GM21367 (cell line): Measurements from ENCODE around the gene MICAL2.

ENCODE experiments used
- ATAC-seq: cut with Tn5 transposase; IDR thresholded peaks from one replicate; pipeline ENCODE4 v1.9.1; 2021; ENCODE audit not compliant: unreplicated experiment

The MICAL2 gene

GRCh38 chr11:12240677-12241076 lies 130.3 kb downstream of the MICAL2 start:
- no peak for ATAC-seq

DNA sequence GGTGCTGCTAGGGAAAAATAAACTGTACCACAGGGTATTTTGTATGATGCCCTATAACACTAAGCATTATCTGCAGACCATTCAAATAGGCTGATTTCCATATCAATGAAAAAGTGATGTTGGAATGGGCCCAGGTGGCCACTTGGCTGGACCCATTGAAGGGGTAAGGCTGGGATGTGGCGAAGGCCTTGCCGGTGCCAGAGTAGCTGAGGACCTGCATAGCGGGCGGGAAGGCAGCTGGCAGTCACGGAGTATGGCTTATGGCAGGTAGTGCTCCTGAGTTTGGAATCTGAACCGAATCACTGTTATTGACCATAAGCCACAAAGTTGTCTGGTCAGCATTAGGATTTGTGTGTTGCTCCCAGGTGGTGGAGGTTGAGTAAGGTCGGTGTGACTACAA lies 131.0 kb downstream of the MICAL2 start:
- no peak for ATAC-seq

- no peak for ATAC-seq
Measured at GRCh38 chr11:12241971-12242672, 131.7 kb downstream of the MICAL2 start.

DNA sequence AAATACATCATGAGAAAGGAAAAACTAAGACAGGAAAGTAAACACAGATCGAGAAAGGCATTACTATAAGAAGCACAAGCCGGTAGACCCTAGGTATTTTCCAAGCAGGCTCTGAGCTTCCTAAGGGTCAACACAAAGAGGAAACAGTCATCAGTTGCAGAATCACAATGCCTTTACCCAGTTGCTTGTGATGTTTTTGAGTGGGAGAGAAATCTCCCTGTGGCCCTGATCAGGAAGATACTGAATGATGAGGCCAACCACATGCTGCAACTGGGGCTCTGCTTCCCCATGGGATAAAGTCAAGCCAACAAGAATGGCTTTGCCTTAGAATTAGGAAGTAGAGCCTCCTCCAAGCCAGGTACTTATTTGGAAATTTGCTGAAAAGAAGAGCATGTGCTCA lies 132.6 kb downstream of the MICAL2 start:
- ATAC-seq = no peak

- no peak for ATAC-seq
Measured at GRCh38 chr11:12243486-12243885, 133.1 kb downstream of the MICAL2 start.

DNA sequence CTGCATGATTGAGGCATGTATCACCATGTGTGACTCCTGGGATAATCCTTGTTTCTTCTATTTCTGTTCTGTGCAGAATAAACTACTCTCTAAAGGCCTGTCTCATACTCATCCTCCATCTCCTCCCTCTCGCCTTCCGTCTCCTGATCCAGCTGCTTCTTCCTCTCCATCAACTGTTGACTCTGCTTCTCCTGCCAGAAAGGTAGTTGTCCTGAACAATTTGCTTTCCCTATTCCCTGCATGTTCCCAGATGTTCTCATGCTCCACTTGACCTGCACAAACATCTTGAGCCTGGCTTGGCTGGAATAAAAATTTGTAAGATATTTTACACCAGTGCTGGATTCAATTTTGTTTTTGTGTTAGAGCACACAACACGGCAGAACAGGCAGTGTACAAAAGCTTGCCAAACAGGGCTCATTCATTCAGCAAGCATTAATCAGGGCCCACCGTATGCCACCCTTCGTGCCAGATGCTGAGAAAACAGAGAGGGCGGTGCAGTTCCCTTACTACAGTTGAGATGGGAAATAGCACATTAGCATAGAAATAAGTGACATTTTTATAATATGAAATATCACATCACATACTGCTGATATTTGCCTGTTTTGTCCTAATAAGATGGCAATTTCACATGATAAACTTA lies 133.6 kb downstream of the MICAL2 start:
- ATAC-seq = no peak

GRCh38 chr11:12245091-12245490 lies 134.7 kb downstream of the MICAL2 start:
- ATAC-seq = no peak

GRCh38 chr11:12245549-12246016 lies 135.2 kb downstream of the MICAL2 start:
- no peak for ATAC-seq

DNA sequence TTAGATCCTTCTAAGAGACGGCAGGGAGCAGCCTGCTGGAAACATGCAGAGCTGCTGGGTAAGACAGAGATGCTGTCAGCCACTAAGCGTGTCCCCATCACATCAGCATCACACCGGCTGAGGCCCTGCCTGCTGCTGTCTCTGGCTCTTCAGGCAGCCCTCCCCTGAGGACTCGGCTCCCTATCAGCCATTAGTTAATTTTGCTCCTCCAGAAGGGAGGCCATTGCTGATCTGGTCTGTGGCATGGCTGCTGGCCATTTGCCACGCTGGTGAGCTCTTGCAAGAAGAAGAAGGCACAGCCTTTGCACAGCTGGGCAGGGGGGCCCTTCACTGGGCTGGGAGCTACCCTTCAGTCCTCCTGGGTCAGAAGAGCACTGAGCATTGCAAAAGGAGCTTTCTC lies 135.8 kb downstream of the MICAL2 start:
- ATAC-seq = no peak

DNA sequence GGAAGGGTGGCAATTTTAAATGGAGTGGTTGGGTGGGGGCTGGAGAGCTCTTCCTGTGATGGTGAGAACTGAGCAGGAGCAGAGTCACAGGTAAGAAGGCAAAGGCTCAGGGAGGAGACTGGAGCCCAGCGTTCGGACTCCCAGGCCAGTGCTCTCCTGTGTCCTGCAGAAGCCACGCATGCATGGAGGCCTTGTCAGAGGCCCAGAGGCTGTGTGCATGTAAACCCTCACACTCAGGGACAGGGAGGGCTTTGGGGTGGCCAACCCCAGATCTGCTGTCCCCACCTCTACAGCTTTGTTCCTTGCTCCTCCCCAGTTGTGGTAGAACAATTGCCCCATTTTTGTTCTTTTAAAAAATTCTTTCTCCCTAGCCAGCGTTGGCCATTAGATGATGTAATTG lies 136.6 kb downstream of the MICAL2 start:
- ATAC-seq = no peak

GRCh38 chr11:12247543-12248254 lies 137.3 kb downstream of the MICAL2 start:
- ATAC-seq = no peak

- no peak for ATAC-seq
Measured at GRCh38 chr11:12248330-12248729, 137.9 kb downstream of the MICAL2 start.

- ATAC-seq = no peak
Measured at GRCh38 chr11:12249590-12250260, 139.3 kb downstream of the MICAL2 start.

- no peak for ATAC-seq
Measured at GRCh38 chr11:12251666-12252560, 141.5 kb downstream of the MICAL2 start.

GRCh38 chr11:12253843-12254281 lies 143.5 kb downstream of the MICAL2 start:
- no peak for ATAC-seq

GRCh38 chr11:12258451-12258850 lies 148.1 kb downstream of the MICAL2 start:
- no peak for ATAC-seq

- ATAC-seq = no peak
Measured at GRCh38 chr11:12259956-12260355, 149.6 kb downstream of the MICAL2 start.

- no peak for ATAC-seq
Measured at GRCh38 chr11:12260731-12261521, 150.5 kb downstream of the MICAL2 start.

- no peak for ATAC-seq
Measured at GRCh38 chr11:12261551-12261950, 151.2 kb downstream of the MICAL2 start.
